SK-N-SH treated with all-trans-retinoic acid at 6 μM for 48 hours (cell line): ENCODE measurements around the gene CALU.

Source experiments
- ATAC-seq: fragments of 200-7000 bp; cut with Tn5 transposase; 3 replicates; pipeline ENCODE4 v1.9.1; 2020; ENCODE audit warnings: mild to moderate bottlenecking, moderate library complexity
- BACH2 ChIP-seq: fragments of 250-450 bp; sonication (Bioruptor Pico); IDR thresholded peaks from 2 replicates; pipeline ENCODE4 v1.9.0; 2021; ENCODE audit warnings: mild to moderate bottlenecking, borderline replicate concordance
- CSDC2 ChIP-seq: fragments of 250-450 bp; sonication (Bioruptor Pico); IDR thresholded peaks from 2 replicates; pipeline ENCODE4 v1.5.0; 2020; ENCODE audit warnings: mild to moderate bottlenecking, moderate library complexity
- ESRRG ChIP-seq: fragments of 250-450 bp; sonication (Bioruptor Pico); IDR thresholded peaks from 2 replicates; pipeline ENCODE4 v1.6.1; 2021; ENCODE audit warnings: mild to moderate bottlenecking
- GLIS3 ChIP-seq: fragments of 250-450 bp; sonication (Bioruptor Pico); IDR thresholded peaks from 2 replicates; pipeline ENCODE4 v1.5.0; 2020; ENCODE audit warnings: mild to moderate bottlenecking, moderate library complexity
- ISL1 ChIP-seq: fragments of 250-450 bp; sonication (Bioruptor Pico); IDR thresholded peaks from 2 replicates; pipeline ENCODE4 v2.1.2; 2022; ENCODE audit warnings: mild to moderate bottlenecking, moderate library complexity
- OSR1 ChIP-seq: fragments of 250-450 bp; sonication (Bioruptor Pico); IDR thresholded peaks from 2 replicates; pipeline ENCODE4 v1.8.0; 2022; ENCODE audit warnings: moderate library complexity, mild to moderate bottlenecking, inconsistent platforms
- PPARA ChIP-seq: fragments of 250-450 bp; sonication (Bioruptor Pico); IDR thresholded peaks from 2 replicates; pipeline ENCODE4 v1.5.0; 2020; ENCODE audit warnings: mild to moderate bottlenecking, borderline replicate concordance
- RARB ChIP-seq: fragments of 250-450 bp; sonication (Bioruptor Pico); IDR thresholded peaks from 2 replicates; pipeline ENCODE4 v1.8.0; 2021; ENCODE audit warnings: mild to moderate bottlenecking, moderate library complexity
- SNAI2 ChIP-seq: fragments of 250-450 bp; sonication (Bioruptor Pico); IDR thresholded peaks from 2 replicates; pipeline ENCODE4 v1.5.0; 2020; ENCODE audit warnings: mild to moderate bottlenecking, moderate library complexity
- TCF4 ChIP-seq: fragments of 250-450 bp; sonication (Bioruptor Pico); IDR thresholded peaks from 2 replicates; pipeline ENCODE4 v1.8.0; 2021; ENCODE audit warnings: mild to moderate bottlenecking, moderate library complexity, borderline replicate concordance
- ZC3H10 ChIP-seq: fragments of 250-450 bp; sonication (Bioruptor Pico); IDR thresholded peaks from 2 replicates; pipeline ENCODE4 v1.5.1; 2021; ENCODE audit warnings: mild to moderate bottlenecking, moderate library complexity
- ZFP3 ChIP-seq: fragments of 250-450 bp; sonication (Bioruptor Pico); IDR thresholded peaks from 2 replicates; pipeline ENCODE4 v1.5.0; 2020; ENCODE audit warnings: mild to moderate bottlenecking, moderate library complexity
- ZFP30 ChIP-seq: fragments of 450-650 bp; formaldehyde crosslinking; IDR thresholded peaks from 2 replicates; pipeline ENCODE4 v1.5.0; 2022; ENCODE audit warnings: mild to moderate bottlenecking, moderate library complexity
- ZNF565 ChIP-seq: fragments of 450-650 bp; formaldehyde crosslinking; conservative IDR thresholded peaks from 2 replicates; pipeline ENCODE4 v1.5.0; 2020; ENCODE audit warnings: low read depth, mild to moderate bottlenecking, moderate library complexity
- ZNF70 ChIP-seq: fragments of 450-650 bp; formaldehyde crosslinking; IDR thresholded peaks from 2 replicates; pipeline ENCODE4 v1.5.0; 2020; ENCODE audit warnings: mild to moderate bottlenecking, moderate library complexity
- TF ChIP-seq, protein P1 (sequence below): fragments of 250-450 bp; sonication (Bioruptor Pico); IDR thresholded peaks from 2 replicates; pipeline ENCODE4 v1.5.1; 2020; ENCODE audit warnings: low read depth, mild to moderate bottlenecking, moderate library complexity
- TF ChIP-seq, protein P2 (sequence below): fragments of 250-450 bp; sonication (Bioruptor Pico); IDR thresholded peaks from 2 replicates; pipeline ENCODE4 v1.5.0; 2020; ENCODE audit warnings: mild to moderate bottlenecking, moderate library complexity
- TF ChIP-seq, protein P3 (sequence below): fragments of 250-450 bp; sonication (Bioruptor Pico); IDR thresholded peaks from 2 replicates; pipeline ENCODE4 v1.5.1; 2021; ENCODE audit warnings: mild to moderate bottlenecking, moderate library complexity
- TF ChIP-seq, protein P4 (sequence below): fragments of 250-450 bp; sonication (Bioruptor Pico); IDR thresholded peaks from 2 replicates; pipeline ENCODE4 v1.8.0; 2020; ENCODE audit warnings: mild to moderate bottlenecking, moderate library complexity, borderline replicate concordance

Gene CALU

DNA sequence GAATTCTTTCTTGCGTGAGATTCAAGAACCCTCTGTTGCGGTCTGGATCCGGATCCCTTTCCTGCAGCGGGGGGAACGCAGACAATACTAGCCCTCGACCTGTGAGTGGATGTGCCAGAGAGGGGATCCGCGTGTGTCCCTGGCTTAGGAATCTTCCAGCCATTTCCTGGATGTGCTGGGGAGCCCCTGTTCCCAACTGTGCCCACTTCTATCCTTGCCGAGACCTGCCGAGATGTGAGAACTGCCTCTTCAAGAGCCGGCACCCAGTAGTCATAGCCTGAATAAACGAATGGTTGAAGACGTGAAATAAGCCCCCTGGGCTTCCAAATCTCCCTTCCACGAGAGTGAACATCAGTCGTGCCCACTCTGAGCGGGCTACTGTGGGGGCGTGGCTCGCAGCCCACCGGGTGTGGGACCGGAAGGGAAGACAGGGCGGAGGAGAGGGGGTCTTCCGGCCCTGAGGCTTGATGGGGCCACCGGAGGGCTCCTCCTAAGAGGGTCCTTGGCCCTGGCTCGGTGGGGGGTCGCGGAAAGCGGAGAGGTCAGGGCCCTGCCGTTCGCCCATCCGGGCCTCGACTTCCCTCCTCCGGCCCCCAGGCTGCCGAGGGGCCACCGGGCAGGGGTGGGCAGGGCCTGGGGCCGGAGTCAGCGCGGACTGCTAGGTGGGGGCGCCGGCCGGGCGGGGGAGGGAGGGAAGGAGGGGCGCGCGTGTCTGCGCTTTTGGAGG lies 51.3 kb downstream of the CALU start:
- peak; percentile 13; the same call in 2 of the 3 replicates for ATAC-seq

DNA sequence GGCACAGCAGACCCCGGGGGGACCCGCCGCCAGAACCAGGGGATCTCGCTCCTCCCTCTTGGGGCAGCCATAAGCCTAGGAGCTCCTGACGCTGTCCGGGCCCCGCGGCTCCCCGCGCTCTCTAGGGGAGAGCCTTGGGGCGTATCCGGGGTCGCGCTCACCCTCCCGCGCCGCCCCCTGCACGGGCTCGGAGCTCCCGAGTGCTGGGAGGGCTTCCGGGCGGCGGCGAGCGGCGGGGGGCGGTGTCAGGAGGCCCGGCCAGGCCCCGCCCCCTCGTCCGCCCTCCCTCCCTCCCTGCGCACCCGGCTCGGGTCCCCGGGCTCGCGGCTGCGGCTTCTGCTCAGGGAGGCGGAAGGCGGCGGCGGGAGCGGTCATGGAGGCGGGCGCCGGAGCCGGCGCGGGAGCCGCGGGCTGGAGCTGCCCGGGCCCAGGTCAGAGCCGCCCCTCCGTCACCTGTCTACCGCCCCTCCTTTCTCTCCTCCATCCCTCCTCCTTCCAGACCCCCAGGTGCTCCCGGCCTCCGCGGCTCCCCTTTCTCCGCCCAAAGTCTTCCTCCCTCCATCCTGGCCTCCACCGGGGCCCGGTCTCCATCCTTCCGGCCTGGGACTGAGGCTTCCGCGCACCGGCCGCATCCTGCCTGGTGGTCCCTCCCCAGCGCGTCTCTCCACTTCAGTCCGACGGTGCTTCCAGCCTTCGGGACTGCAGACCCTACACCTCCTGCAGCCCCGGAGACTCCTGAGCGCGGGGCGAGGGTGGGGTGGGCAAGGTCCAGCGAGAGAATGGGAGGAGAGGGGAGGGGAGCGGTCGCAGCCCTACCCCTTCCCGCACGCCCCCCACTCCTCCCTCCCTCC lies 52.2 kb downstream of the CALU start, which contains the start of gene CCDC136:
CCDC136 (plus strand) TSS at position 848 of the 851 bp plus-strand sequence. CDS start 444 bp downstream, outside the sequence.
- ATAC-seq: peak; percentile 89
- TF ChIP-seq GLIS3 (CRISPR knock-in tag) (no peak), ZNF70 (CRISPR knock-in tag) (no peak), ZC3H10 (CRISPR knock-in tag) (no peak), OSR1 (CRISPR knock-in tag) (no peak), ZNF565 (CRISPR knock-in tag) (no peak), BACH2 (CRISPR knock-in tag) (no peak)
- TF ChIP-seq, protein P1, sequence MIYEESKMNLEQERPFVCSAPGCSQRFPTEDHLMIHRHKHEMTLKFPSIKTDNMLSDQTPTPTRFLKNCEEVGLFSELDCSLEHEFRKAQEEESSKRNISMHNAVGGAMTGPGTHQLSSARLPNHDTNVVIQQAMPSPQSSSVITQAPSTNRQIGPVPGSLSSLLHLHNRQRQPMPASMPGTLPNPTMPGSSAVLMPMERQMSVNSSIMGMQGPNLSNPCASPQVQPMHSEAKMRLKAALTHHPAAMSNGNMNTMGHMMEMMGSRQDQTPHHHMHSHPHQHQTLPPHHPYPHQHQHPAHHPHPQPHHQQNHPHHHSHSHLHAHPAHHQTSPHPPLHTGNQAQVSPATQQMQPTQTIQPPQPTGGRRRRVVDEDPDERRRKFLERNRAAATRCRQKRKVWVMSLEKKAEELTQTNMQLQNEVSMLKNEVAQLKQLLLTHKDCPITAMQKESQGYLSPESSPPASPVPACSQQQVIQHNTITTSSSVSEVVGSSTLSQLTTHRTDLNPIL (CRISPR knock-in tag): no peak

More for the DNA sequence above, 51.3 kb downstream of the CALU start:
- no peak for TF ChIP-seq TCF4 (CRISPR knock-in tag)
- TF ChIP-seq SNAI2 (CRISPR knock-in tag): no peak
- TF ChIP-seq, protein P2, sequence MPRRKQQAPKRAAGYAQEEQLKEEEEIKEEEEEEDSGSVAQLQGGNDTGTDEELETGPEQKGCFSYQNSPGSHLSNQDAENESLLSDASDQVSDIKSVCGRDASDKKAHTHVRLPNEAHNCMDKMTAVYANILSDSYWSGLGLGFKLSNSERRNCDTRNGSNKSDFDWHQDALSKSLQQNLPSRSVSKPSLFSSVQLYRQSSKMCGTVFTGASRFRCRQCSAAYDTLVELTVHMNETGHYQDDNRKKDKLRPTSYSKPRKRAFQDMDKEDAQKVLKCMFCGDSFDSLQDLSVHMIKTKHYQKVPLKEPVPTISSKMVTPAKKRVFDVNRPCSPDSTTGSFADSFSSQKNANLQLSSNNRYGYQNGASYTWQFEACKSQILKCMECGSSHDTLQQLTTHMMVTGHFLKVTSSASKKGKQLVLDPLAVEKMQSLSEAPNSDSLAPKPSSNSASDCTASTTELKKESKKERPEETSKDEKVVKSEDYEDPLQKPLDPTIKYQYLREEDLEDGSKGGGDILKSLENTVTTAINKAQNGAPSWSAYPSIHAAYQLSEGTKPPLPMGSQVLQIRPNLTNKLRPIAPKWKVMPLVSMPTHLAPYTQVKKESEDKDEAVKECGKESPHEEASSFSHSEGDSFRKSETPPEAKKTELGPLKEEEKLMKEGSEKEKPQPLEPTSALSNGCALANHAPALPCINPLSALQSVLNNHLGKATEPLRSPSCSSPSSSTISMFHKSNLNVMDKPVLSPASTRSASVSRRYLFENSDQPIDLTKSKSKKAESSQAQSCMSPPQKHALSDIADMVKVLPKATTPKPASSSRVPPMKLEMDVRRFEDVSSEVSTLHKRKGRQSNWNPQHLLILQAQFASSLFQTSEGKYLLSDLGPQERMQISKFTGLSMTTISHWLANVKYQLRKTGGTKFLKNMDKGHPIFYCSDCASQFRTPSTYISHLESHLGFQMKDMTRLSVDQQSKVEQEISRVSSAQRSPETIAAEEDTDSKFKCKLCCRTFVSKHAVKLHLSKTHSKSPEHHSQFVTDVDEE (CRISPR knock-in tag): 0 out of 2 replicates have a peak, but pooled peaks have one; percentile 41
- TF ChIP-seq ZC3H10 (CRISPR knock-in tag): no peak
- TF ChIP-seq ESRRG: no peak

DNA sequence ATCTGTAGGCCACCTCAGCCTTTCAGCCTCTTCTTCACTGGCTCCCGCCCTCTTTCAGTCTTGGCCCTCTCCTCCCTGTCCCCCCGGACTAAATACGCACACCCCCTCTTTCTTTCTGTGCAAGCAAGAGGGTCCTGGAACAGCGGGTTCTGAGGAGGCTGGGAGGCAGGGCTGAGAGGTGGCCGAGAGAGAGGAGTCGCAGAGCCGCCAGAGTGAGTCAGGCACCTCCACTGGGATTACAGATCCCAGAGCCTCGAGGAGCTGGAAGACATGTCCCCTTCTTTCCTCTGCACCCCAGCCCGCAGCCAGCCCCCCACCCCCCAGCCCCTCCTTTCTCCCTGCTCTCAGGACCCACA lies 52.8 kb downstream of the CALU start:
- peak; percentile 60 for ATAC-seq
- no peak for TF ChIP-seq PPARA (CRISPR knock-in tag)
- TF ChIP-seq ESRRG: no peak
- TF ChIP-seq RARB (CRISPR knock-in tag): no peak
- TF ChIP-seq ZC3H10 (CRISPR knock-in tag): no peak

DNA sequence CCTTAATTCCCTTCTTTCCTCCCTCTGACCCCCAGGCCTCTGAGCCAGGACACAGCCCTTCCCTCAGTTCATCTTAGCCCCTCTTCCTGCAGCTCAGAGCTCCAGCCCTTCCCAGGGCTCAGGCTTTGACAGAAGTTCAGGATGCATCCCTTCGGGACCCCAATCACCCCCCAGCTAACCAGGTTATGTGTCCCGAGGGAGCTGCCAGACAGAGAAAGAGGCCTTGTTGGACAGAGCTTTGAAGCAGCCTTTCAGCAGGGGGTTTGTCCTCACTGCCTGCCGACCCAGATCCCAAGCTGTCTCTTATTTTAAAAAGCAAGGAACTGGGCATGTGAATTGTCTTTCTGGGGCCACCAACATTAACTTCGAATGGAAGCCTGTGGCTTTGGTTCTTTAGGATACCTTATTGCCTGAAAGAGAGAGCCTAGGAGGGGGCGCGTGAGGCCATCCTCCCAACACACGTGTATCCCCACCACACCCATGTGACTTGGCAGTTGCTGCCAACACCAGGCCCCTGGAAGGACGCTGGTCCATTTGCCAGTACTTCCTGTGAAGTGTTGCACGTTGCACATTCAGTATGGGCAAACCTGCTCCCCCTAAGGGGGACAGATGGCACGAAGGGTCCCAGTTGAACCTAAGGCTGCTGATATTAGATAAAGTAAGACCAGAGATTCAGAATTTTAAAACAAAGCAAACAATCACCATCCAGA lies 53.5 kb downstream of the CALU start:
- no peak for ATAC-seq
- TF ChIP-seq ZFP3 (CRISPR knock-in tag) (no peak), ZFP30 (no peak; the same call in 1 of the 2 replicates), ZNF565 (CRISPR knock-in tag) (no peak), PPARA (CRISPR knock-in tag) (no peak), RARB (CRISPR knock-in tag) (no peak), GLIS3 (CRISPR knock-in tag) (no peak), CSDC2 (CRISPR knock-in tag) (no peak), SNAI2 (CRISPR knock-in tag) (no peak), OSR1 (CRISPR knock-in tag) (no peak), ISL1 (no peak), ZC3H10 (CRISPR knock-in tag) (no peak), TCF4 (CRISPR knock-in tag) (no peak)
- TF ChIP-seq, protein P3, sequence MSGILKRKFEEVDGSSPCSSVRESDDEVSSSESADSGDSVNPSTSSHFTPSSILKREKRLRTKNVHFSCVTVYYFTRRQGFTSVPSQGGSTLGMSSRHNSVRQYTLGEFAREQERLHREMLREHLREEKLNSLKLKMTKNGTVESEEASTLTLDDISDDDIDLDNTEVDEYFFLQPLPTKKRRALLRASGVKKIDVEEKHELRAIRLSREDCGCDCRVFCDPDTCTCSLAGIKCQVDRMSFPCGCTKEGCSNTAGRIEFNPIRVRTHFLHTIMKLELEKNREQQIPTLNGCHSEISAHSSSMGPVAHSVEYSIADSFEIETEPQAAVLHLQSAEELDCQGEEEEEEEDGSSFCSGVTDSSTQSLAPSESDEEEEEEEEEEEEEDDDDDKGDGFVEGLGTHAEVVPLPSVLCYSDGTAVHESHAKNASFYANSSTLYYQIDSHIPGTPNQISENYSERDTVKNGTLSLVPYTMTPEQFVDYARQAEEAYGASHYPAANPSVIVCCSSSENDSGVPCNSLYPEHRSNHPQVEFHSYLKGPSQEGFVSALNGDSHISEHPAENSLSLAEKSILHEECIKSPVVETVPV (CRISPR knock-in tag): no peak
- TF ChIP-seq, protein P4, sequence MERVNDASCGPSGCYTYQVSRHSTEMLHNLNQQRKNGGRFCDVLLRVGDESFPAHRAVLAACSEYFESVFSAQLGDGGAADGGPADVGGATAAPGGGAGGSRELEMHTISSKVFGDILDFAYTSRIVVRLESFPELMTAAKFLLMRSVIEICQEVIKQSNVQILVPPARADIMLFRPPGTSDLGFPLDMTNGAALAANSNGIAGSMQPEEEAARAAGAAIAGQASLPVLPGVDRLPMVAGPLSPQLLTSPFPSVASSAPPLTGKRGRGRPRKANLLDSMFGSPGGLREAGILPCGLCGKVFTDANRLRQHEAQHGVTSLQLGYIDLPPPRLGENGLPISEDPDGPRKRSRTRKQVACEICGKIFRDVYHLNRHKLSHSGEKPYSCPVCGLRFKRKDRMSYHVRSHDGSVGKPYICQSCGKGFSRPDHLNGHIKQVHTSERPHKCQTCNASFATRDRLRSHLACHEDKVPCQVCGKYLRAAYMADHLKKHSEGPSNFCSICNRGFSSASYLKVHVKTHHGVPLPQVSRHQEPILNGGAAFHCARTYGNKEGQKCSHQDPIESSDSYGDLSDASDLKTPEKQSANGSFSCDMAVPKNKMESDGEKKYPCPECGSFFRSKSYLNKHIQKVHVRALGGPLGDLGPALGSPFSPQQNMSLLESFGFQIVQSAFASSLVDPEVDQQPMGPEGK (CRISPR knock-in tag): no peak
